ENCODE results near the gene NAT10.

DNA sequence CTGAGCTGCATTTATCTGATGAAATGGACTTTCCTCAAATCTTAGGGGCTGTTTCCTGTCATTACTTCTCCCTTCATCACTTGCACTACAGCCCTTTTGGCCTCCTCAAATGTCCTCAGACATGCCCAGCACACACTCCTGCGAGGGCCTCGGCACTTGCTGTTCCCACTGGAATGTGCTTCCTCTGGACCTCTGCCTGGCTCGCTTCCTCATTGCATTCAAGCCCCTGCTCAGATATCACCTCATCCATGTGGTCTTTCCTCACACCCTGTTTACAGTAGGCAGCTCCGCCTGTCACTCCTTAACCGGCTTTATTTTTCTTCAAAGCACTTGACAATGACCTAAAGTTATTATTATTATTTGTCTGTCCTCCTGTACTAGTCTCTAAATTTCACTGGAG lies 9.0 kb downstream of the NAT10 start:
- TF ChIP-seq, protein P1, sequence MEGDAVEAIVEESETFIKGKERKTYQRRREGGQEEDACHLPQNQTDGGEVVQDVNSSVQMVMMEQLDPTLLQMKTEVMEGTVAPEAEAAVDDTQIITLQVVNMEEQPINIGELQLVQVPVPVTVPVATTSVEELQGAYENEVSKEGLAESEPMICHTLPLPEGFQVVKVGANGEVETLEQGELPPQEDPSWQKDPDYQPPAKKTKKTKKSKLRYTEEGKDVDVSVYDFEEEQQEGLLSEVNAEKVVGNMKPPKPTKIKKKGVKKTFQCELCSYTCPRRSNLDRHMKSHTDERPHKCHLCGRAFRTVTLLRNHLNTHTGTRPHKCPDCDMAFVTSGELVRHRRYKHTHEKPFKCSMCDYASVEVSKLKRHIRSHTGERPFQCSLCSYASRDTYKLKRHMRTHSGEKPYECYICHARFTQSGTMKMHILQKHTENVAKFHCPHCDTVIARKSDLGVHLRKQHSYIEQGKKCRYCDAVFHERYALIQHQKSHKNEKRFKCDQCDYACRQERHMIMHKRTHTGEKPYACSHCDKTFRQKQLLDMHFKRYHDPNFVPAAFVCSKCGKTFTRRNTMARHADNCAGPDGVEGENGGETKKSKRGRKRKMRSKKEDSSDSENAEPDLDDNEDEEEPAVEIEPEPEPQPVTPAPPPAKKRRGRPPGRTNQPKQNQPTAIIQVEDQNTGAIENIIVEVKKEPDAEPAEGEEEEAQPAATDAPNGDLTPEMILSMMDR (IDR thresholded peaks at IDR 0.05), result no peak
- TF ChIP-seq POLR2AphosphoS5 (IDR thresholded peaks at IDR 0.05) (no peak), POLR2A (IDR thresholded peaks at IDR 0.05) (no peak), EP300 (IDR thresholded peaks at IDR 0.05) (no peak)

Measured in suprapubic skin (tissue), 4 donors.